Heart right ventricle (tissue), 16 donors: Measurements from ENCODE around the gene SPINK2. TPM values are rescaled to one million over a fixed set of nuclear protein-coding genes. Genes with fewer than 3 reads are reported as not detected.
A peak's percentile ranks its signal among the peaks of the same experiment; 100 is the strongest.

Experiments used
- ATAC-seq, 8 donors: fragments of 200-7000 bp; cut with Tn5 transposase; one replicate each; pipeline ENCODE4 v1.9.1; 2020; ENCODE audit warnings: mild to moderate bottlenecking in 8 of 8, moderate library complexity in 8 of 8, moderate number of reproducible peaks in 1 of 8
- DNase-seq, 2 donors: peaks; one replicate each; pipeline ENCODE4 v3.0.0-alpha.2; 2020
- H3K27ac ChIP-seq, 10 donors: fragments of 200-600 bp; sonication (generic) in 2 of 10; one replicate each; pipeline versions ENCODE4 v1.5.0 to v1.8.0; 2020 to 2022; ENCODE audit warnings: mild to moderate bottlenecking in 3 of 10
- H3K27me3 ChIP-seq, 7 donors: fragments of 200-600 bp; one replicate each; pipeline ENCODE4 v1.8.0; 2021 to 2022; ENCODE audit warnings: mild to moderate bottlenecking in 2 of 7
- H3K36me3 ChIP-seq, 9 donors: fragments of 200-600 bp; sonication (generic) in 1 of 9; one replicate each; pipeline versions ENCODE4 v1.5.0 to v1.8.0; 2020 to 2022; ENCODE audit warnings: mild to moderate bottlenecking in 2 of 9
- H3K4me1 ChIP-seq, 9 donors: fragments of 200-600 bp; sonication (generic) in 1 of 9; one replicate each; pipeline versions ENCODE4 v1.5.0 to v1.8.0; 2020 to 2022; ENCODE audit warnings: mild to moderate bottlenecking in 4 of 9
- H3K4me3 ChIP-seq, 10 donors: fragments of 200-600 bp; sonication (generic) in 2 of 10; one replicate each; pipeline versions ENCODE4 v1.5.0 to v1.8.0; 2020 to 2022; ENCODE audit warnings: mild to moderate bottlenecking in 7 of 10, moderate library complexity in 2 of 10
- H3K9me3 ChIP-seq, 11 donors: fragments of 200-600 bp in 10 of 11; sonication (generic) in 2 of 11; one replicate each; pipeline versions ENCODE4 v1.5.0 to v1.8.0; 2013 to 2022; ENCODE audit warnings: mild to moderate bottlenecking in 2 of 11, control low read depth in 1 of 11, moderate library complexity in 1 of 11
- WGBS, 2 donors: extraction: QIAGEN DNeasy Blood & Tissue Kit; methylation state at CpG; one replicate each; pipeline ENCODE4 v1.1.7; 2013; ENCODE audit warnings: inconsistent platforms in 1 of 2; 5-methylcytosine and 5-hydroxymethylcytosine counted together
- intact Hi-C, 10 donors: fragments of 100-400 bp; cut with DNase I; formaldehyde crosslinking; loops; one replicate each; pipeline versions ENCODE4 v1.11.1 to v1.14.2; 2022
- polyA plus RNA-seq, 2 donors: library from polyadenylated mRNA; stranded (reverse); fragments of 200-250 nt; gene quantifications; one replicate each; pipeline ENCODE4 v1.2.3, GENCODE V29; 2013
- total RNA-seq, 10 donors: library from RNA; stranded (reverse); fragmentation: NEBNext Ultra II Directional in 3 of 10; extraction: Animal tissue kit (Norgen Biotek cat#: 25700) in 3 of 10; gene quantifications; one replicate each; pipeline versions ENCODE4 v1.2.1 to v1.2.4, GENCODE V29; 2021 to 2023
- TF ChIP-seq, protein P1 (sequence below), 9 donors: fragments of 200-600 bp; sonication (generic) in 2 of 9; IDR thresholded peaks; one replicate each; pipeline versions ENCODE4 v1.5.0 to v1.8.0; 2021 to 2022; ENCODE audit warnings: antibody characterized with exemption in 9 of 9, mild to moderate bottlenecking in 5 of 9, moderate library complexity in 1 of 9
- donor health status: Arrhythmogenic right ventricular cardiomyopathy.
- donor health status: ischemic (EF 13 %, LVEDD 7.1; RV severe dilation, severe dysfunction).
- donor health status: healthy with polysubstance abuse.
- donor health status: DM: no; HTN: yes; CAD: no.
- donor health status: DM: no; HTN: no; CAD: no.
- donor health status: ischemic (EF 25% LVEDD 6.9; RV normal size, moderate dysfunction).
- donor health status: ischemic (EF 25% LVEDD 5.7; RV mildly dilated, moderate dysfunction).
- donor health status: healthy.
- donor health status: DM: yes; HTN: yes; CAD: no.
- donor health status: Ischemic cardiomyopathy.
- donor health status: ischemic (EF 35%, LVEDD 5.7; RV mildly dilated, moderate dysfunction).
- donor health status: nonischemic (EF 11% LVEDD 7.7; RV severe dilation, severe dysfunction).
- donor health status: DM: yes; HTN: yes; CAD: no.
- donor health status: PGD.
- donor health status: ischemic (EF 29% LVEDD 5.4; RV normal size, mild dysfunction).
- donor health status: nonischemic (EF 23%, LVEDD 6.1; RV moderate dilation, normal function).

Gene SPINK2
- total and polyA plus RNA-seq, 12 donors: 0.64 to 0.74 TPM; not detected in 10

DNA sequence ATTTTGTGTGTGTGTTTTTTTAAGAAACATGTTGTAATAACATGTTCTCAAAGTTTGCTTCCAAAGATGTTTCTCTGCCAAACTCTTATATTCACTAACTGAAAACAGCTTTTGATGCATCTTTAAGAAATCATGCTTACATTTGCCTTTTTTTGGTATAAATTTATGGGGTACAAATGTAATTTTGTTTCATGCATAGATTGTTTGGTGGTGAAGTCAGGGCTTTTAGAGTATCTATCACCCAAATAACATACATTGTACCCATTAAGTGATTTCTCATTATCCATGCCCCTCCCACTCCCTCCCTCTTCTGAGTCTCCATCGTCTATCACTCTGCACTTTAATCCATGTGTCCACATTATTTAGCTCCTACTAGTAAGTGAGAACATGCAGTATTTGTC is 30.8 kb downstream of the SPINK2 start:
- DNase-seq (no peak), ATAC-seq (no peak)
- peaks cover 0 to 8% (median 0%) of the 10 kb centered on the region in 11 donors for H3K9me3 ChIP-seq
- H3K27ac ChIP-seq: no peak overlapping the region
- H3K4me1 ChIP-seq: peaks cover 0 to 16% (median 10%) of the 10 kb centered on the region in 9 donors
- WGBS, 2 donors: 58 to 62% methylated on average over 1 of the region's 1 CpG
- TF ChIP-seq, protein P1, sequence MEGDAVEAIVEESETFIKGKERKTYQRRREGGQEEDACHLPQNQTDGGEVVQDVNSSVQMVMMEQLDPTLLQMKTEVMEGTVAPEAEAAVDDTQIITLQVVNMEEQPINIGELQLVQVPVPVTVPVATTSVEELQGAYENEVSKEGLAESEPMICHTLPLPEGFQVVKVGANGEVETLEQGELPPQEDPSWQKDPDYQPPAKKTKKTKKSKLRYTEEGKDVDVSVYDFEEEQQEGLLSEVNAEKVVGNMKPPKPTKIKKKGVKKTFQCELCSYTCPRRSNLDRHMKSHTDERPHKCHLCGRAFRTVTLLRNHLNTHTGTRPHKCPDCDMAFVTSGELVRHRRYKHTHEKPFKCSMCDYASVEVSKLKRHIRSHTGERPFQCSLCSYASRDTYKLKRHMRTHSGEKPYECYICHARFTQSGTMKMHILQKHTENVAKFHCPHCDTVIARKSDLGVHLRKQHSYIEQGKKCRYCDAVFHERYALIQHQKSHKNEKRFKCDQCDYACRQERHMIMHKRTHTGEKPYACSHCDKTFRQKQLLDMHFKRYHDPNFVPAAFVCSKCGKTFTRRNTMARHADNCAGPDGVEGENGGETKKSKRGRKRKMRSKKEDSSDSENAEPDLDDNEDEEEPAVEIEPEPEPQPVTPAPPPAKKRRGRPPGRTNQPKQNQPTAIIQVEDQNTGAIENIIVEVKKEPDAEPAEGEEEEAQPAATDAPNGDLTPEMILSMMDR (IDR thresholded peaks at IDR 0.05): no peak
- H3K4me3 ChIP-seq: no peak overlapping the region
- intact Hi-C loops: loop anchor here in 5 of 10 donors (10.0 kb wide), 4 partner anchors 126 to 366 kb away; no protein-coding TSS in a partner anchor
- H3K36me3 ChIP-seq: no peaks in the 10 kb centered on the region
- H3K27me3 ChIP-seq: no peaks in the 10 kb centered on the region

DNA sequence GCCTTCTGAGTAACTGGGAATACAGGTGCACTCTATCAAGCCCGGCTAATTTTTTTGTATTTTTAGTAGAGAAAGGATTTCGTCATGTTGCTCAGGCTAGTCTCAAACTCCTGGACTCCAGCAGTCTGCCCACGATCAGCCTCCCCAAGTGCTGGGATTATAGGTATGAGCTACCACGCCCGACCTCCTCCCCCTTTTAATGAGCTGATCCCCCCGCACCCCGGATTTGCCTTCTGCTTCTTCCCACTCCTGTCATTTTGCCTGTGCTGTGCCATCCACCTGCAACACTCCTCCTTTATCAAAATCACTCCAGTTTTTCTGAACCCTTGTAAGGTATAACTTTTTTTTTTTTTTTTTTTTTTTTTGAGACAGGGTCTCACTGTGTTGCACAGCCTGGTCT is 33.4 kb downstream of the SPINK2 start:
- TF ChIP-seq, protein P1 (IDR thresholded peaks at IDR 0.05): no peak
- intact Hi-C loops: no loop called here
- Histone ChIP-seq H3K36me3 (no peaks in the 10 kb centered on the region), H3K27me3 (no peaks in the 10 kb centered on the region), H3K9me3 (peaks cover 0 to 8% (median 0%) of the 10 kb centered on the region in 11 donors), H3K4me3 (no peak overlapping the region), H3K4me1 (peaks cover 0 to 16% (median 10%) of the 10 kb centered on the region in 9 donors), H3K27ac (peak overlapping the region in 1 of 10 donors; percentile 59)
- ATAC-seq: no peak
- WGBS, 2 donors: 85 to 87% methylated on average over 7 of the region's 7 CpGs
- DNase-seq: no peak

DNA sequence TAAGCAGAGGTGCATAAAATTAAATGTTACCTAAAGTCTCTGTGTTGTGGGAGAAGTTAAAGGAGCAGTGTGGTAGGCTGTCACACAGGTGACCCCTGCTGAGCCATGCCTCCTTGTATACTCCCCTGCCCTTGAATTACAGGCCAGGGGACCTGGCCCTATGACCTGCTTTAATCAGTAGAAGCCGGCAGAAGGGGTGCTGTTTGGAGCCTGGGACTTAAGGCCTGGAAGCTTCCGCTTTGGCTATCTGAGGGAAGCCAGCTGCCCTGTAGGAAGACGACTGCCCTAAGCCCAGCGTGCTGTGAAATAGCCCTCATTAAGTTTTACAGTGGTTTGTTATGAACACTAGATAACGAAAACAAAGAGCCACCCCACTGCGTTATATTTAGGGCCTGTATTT is 34.1 kb downstream of the SPINK2 start:
- intact Hi-C loops: no loop called here

DNA sequence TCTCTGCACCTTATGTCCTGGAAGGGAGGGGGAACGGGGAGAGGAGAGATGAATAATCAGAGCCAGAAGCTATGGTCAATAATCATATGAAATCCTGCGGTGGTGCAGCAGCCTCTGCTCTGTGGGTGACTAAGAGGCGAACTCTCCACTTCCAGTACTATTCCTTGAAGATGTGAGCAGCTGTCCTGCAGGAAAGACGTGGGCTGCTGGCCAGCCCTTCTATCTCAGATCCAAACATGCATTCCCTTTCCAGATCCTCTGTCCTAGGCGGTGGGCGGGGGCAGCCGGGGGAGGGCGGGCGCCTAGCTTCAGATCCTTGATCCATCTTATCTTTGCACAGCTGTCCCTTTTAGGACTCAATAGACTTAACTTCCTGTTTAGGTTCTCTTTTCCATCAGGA is 34.5 kb downstream of the SPINK2 start:
- WGBS, 2 donors: 31 to 41% methylated on average over 9 of the region's 9 CpGs
- peaks cover 0 to 8% (median 0%) of the 10 kb centered on the region in 11 donors for H3K9me3 ChIP-seq
- H3K27ac ChIP-seq: peak overlapping the region in 8 of 10 donors; percentile 6 to 70 (median 40)
- no peak overlapping the region for H3K4me3 ChIP-seq
- peak; percentile 66 to 67 for DNase-seq
- intact Hi-C loops: no loop called here
- no peaks in the 10 kb centered on the region for H3K27me3 ChIP-seq
- ATAC-seq: peak; percentile 74 to 95 (median 92)
- TF ChIP-seq, protein P1 (IDR thresholded peaks at IDR 0.05): no peak
- H3K4me1 ChIP-seq: peaks cover 0 to 16% (median 10%) of the 10 kb centered on the region in 9 donors
- no peaks in the 10 kb centered on the region for H3K36me3 ChIP-seq

More for the DNA sequence above, 34.1 kb downstream of the SPINK2 start:
- TF ChIP-seq, protein P1 (IDR thresholded peaks at IDR 0.05): no peak
- 29 to 35% methylated on average over 6 of the region's 6 CpGs for WGBS, 2 donors
- Histone ChIP-seq H3K27me3 (no peaks in the 10 kb centered on the region), H3K4me3 (no peak overlapping the region), H3K4me1 (peaks cover 0 to 16% (median 10%) of the 10 kb centered on the region in 9 donors), H3K9me3 (peaks cover 0 to 8% (median 0%) of the 10 kb centered on the region in 11 donors), H3K36me3 (no peaks in the 10 kb centered on the region), H3K27ac (peak overlapping the region in 9 of 10 donors; percentile 6 to 70 (median 33))
- peak in 7 of 8 donors; percentile 54 to 78 (median 60) for ATAC-seq
- DNase-seq: peak in 1 of 2 donors; percentile 4
